Activated naive CD4-positive, alpha-beta T cell treated with anti-CD3 and anti-CD28 coated beads for 36 hours (primary cell): ENCODE measurements around the gene PCSK1N. TPM values are rescaled to one million over a fixed set of nuclear protein-coding genes. Genes with fewer than 3 reads are reported as not detected.

Source experiments
- CTCF ChIA-PET: fragments of 350-600 bp; sonication (Branson Sonifier 250); formaldehyde crosslinking; loops from one replicate; lab custom pipeline; 2021; ENCODE audit warnings: antibody characterized with exemption; lab: Charles Lee
- DNase-seq: peaks from one replicate; pipeline ENCODE4 v3.0.0-alpha.2; 2020
- H3K27ac Mint-ChIP-seq: one replicate; pipeline ENCODE4 v1.8.0; 2021; ENCODE audit warnings: mild to moderate bottlenecking, mixed read lengths
- H3K27me3 Mint-ChIP-seq: one replicate; pipeline ENCODE4 v1.8.0; 2021; ENCODE audit warnings: low read depth, mixed read lengths
- H3K36me3 Mint-ChIP-seq: one replicate; pipeline ENCODE4 v1.8.0; 2021; ENCODE audit warnings: low read depth, mixed read lengths
- H3K4me1 Mint-ChIP-seq: one replicate; pipeline ENCODE4 v1.8.0; 2021; ENCODE audit warnings: low read depth, mixed read lengths
- H3K4me3 Mint-ChIP-seq: one replicate; pipeline ENCODE4 v1.8.0; 2021; ENCODE audit warnings: mild to moderate bottlenecking, moderate library complexity, mixed read lengths
- H3K9me3 Mint-ChIP-seq: one replicate; pipeline ENCODE4 v1.8.0; 2021; ENCODE audit warnings: mixed read lengths
- intact Hi-C: fragments of 100-400 bp; cut with micrococcal nuclease; formaldehyde crosslinking; loops from one replicate; pipeline ENCODE4 v1.15.1; 2023
- total RNA-seq, 2 experiments: library from RNA; stranded (reverse); gene quantifications; one replicate each; pipeline ENCODE4 v1.2.3, GENCODE V29; 2021

The PCSK1N gene
- total RNA-seq, 2 experiments from 2014 or later, result 1.7 to 1.9 TPM

DNA sequence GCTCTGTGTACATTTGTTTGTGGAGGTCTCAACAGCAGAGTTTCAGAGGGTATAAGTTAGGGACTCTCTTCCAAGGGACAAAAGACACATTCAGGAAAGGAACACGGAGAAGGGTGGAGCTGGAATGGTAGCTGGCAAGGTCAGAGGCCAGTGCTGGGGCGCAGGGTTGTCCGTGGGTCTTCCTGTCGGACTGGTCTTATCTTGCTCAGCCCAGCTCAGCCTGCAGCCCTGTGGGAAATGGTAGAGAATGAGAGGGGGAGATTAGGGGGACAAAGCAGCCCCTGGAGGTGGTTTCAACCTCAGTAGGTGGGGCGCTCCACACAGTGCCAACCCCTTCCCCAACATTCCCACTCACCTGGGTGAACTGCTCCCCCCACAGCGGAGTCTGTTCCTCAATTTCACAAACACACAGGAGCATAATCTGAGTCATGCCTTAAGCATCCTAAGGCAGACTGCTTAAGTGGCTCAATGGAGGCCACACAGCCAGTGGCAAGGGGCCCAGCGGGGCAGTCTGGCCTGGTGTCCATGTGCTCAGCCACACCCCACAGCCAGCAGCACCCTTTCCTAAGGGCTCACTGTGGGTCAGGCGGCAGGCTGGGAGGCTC is 40.4 kb downstream of the PCSK1N start:
- Mint-ChIP-seq H3K4me3 (no peak overlapping the region), H3K27ac (no peak overlapping the region), H3K9me3 (no peaks in the 10 kb centered on the region), H3K27me3 (no peaks in the 10 kb centered on the region), H3K4me1 (no peaks in the 10 kb centered on the region), H3K36me3 (no peaks in the 10 kb centered on the region)
- intact Hi-C loops, result no loop called here
- no peak for DNase-seq
- CTCF ChIA-PET, result no interaction called here

- intact Hi-C loops, result no loop called here
- CTCF ChIA-PET, result no interaction called here
- Mint-ChIP-seq H3K4me1 (peaks cover 5% of the 10 kb centered on the region), H3K4me3 (no peak overlapping the region), H3K9me3 (no peaks in the 10 kb centered on the region), H3K36me3 (no peaks in the 10 kb centered on the region), H3K27me3 (no peaks in the 10 kb centered on the region), H3K27ac (no peak overlapping the region)
- no peak for DNase-seq
Observed at GRCh38 chrX:48794340-48794910, 41.0 kb downstream of the PCSK1N start.

DNA sequence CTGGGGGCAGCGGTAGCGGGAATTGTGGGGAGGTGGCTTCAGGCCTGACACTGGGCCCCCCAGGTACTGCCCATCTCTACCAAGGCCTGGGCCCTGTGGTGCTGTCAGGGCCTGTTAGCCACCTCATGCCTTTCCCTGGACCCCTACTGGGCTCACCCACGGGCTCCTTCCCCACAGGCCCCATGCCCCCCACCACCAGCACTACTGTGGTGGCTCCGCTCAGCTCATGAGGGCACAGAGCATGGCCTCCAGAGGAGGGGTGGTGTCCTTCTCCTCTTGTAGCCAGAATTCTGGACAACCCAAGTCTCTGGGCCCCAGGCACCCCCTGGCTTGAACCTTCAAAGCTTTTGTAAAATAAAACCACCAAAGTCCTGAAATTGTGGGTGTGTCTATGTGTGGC is 41.5 kb downstream of the PCSK1N start:
- H3K9me3 Mint-ChIP-seq, result no peaks in the 10 kb centered on the region
- no peaks in the 10 kb centered on the region for H3K36me3 Mint-ChIP-seq
- intact Hi-C loops, result no loop called here
- H3K27ac Mint-ChIP-seq, result no peak overlapping the region
- H3K4me3 Mint-ChIP-seq, result no peak overlapping the region
- peaks cover 8% of the 10 kb centered on the region for H3K4me1 Mint-ChIP-seq
- DNase-seq, result no peak
- CTCF ChIA-PET, result no interaction called here
- no peaks in the 10 kb centered on the region for H3K27me3 Mint-ChIP-seq

- no peak for DNase-seq
- H3K36me3 Mint-ChIP-seq, result no peaks in the 10 kb centered on the region
- no peak overlapping the region for H3K4me3 Mint-ChIP-seq
- H3K27ac Mint-ChIP-seq, result no peak overlapping the region
- peaks cover 10% of the 10 kb centered on the region for H3K4me1 Mint-ChIP-seq
- no peaks in the 10 kb centered on the region for H3K9me3 Mint-ChIP-seq
- intact Hi-C loops, result no loop called here
- CTCF ChIA-PET, result no interaction called here
- H3K27me3 Mint-ChIP-seq, result peaks cover 1% of the 10 kb centered on the region
Observed at GRCh38 chrX:48792219-48792618, 43.2 kb downstream of the PCSK1N start.

DNA sequence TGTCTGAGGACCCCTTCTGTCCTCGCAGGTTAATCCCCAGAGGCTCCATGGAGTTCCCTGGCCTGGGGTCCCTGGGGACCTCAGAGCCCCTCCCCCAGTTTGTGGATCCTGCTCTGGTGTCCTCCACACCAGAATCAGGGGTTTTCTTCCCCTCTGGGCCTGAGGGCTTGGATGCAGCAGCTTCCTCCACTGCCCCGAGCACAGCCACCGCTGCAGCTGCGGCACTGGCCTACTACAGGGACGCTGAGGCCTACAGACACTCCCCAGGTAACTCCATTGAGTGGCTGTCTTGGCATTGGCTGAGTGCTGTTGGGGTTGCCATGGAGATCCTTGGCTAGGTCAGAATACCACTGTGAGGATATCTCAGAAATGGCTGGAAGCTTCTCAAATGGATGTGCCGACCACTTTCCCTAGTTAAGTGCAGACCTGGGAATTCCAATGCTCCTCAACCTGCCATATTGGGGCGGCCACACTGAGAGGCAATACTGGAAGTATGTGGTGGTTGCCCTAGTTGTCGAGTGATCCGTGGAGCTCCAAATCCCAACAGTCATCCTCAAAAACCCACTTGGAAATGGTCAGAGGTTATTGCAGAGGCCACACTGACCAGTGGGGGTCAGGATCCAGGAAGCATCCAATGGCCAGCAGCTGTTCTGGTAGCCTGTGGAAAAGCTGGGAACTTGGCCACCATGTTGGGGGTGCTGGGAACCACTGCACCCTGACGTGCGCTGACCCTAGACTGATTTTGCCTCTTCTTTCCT is 44.2 kb downstream of the PCSK1N start:
- Mint-ChIP-seq H3K4me3 (no peak overlapping the region), H3K27me3 (peaks cover 1% of the 10 kb centered on the region), H3K27ac (no peak overlapping the region), H3K36me3 (no peaks in the 10 kb centered on the region), H3K9me3 (no peaks in the 10 kb centered on the region), H3K4me1 (peaks cover 10% of the 10 kb centered on the region)
- CTCF ChIA-PET, result no interaction called here
- intact Hi-C loops, result no loop called here
- DNase-seq, result no peak

GRCh38 chrX:48790477-48790876 is 44.9 kb downstream of the PCSK1N start:
- Mint-ChIP-seq H3K36me3 (no peaks in the 10 kb centered on the region), H3K27me3 (peaks cover 1% of the 10 kb centered on the region), H3K27ac (no peak overlapping the region), H3K4me3 (no peak overlapping the region), H3K9me3 (no peaks in the 10 kb centered on the region), H3K4me1 (peaks cover 10% of the 10 kb centered on the region)
- CTCF ChIA-PET, result no interaction called here
- intact Hi-C loops, result no loop called here
- no peak for DNase-seq

DNA sequence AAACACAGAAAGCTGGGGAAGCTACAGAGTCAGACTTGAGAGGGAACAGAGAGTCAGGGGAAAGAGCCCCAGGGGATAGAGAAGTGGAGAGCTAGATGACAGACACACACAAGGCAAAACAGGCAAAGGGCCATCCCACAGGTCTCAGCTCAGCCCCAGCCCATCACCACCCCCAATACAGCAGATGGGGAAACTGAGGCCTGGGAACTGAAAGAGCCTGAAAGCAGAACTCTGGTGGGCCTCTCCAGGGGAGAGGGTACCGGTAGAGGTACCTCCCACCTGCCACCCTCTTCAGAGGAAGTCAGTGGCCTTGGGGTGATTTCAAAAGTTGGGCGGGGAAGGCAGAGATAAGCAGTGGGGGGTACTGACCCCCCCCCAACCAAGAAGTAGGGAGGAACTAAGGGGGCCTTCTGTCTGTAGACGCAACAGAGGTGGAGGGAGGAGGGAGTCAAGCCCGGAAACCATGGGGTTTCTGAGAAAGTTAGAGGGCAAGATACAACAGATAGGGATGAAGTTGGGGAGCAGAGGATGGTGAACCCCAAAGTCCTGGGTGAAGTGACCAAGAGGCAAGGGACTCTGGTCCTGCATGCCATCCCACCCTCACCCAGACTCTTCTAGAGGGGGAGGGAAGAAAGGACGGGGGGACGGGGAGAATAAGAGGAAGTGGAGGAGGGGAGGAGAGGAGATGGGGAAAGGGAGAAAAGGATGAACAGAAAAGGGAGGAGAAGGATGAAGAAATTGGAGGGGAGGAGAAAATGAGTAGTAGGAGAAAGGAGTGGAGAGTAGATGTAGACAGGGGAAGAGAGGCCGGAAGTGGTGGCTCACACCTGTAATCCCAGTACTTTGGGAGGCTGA is 45.8 kb downstream of the PCSK1N start:
- Mint-ChIP-seq H3K27ac (no peak overlapping the region), H3K9me3 (no peaks in the 10 kb centered on the region), H3K27me3 (peaks cover 1% of the 10 kb centered on the region), H3K4me1 (peaks cover 10% of the 10 kb centered on the region), H3K4me3 (no peak overlapping the region), H3K36me3 (no peaks in the 10 kb centered on the region)
- DNase-seq, result no peak
- CTCF ChIA-PET, result no interaction called here
- intact Hi-C loops, result no loop called here

GRCh38 chrX:48787505-48788443 is 47.6 kb downstream of the PCSK1N start:
- Mint-ChIP-seq H3K27ac (no peak overlapping the region), H3K9me3 (no peaks in the 10 kb centered on the region), H3K27me3 (peaks cover 1% of the 10 kb centered on the region), H3K4me3 (no peak overlapping the region), H3K4me1 (peaks cover 10% of the 10 kb centered on the region), H3K36me3 (no peaks in the 10 kb centered on the region)
- CTCF ChIA-PET, result interaction anchor here (0.6 kb wide), 1 partner anchor 142 kb away, joined by 4 read pairs; no protein-coding TSS in a partner anchor
- intact Hi-C loops, result no loop called here
- no peak for DNase-seq

GRCh38 chrX:48786825-48787504 is 48.4 kb downstream of the PCSK1N start:
- Mint-ChIP-seq H3K4me1 (peaks cover 10% of the 10 kb centered on the region), H3K9me3 (no peaks in the 10 kb centered on the region), H3K4me3 (no peak overlapping the region), H3K36me3 (no peaks in the 10 kb centered on the region), H3K27ac (no peak overlapping the region), H3K27me3 (peaks cover 1% of the 10 kb centered on the region)
- DNase-seq, result no peak
- CTCF ChIA-PET, result interaction anchor here (0.6 kb wide), 1 partner anchor 142 kb away, joined by 4 read pairs; no protein-coding TSS in a partner anchor
- intact Hi-C loops, result no loop called here

DNA sequence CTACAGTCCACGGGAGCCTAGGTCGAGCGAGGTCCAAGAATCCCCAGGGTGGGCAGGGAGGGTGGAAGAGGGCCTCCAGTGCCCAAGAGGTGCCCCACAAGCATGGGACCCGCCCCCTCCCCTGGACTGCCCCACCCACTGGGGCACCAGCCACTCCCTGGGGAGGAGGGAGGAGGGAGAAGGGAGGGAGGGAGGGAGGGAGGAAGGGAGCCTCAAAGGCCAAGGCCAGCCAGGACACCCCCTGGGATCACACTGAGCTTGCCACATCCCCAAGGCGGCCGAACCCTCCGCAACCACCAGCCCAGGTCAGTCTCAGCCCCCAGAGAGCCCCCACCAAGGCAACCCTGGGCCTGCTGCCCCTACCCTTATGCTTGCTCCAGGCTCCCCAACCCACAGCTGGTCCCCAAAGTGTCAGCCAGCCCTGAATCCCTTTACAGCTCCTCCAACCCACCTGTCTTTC is 49.0 kb downstream of the PCSK1N start, which contains the start of gene GATA1:
Gene GATA1 (plus strand): TSS at position 250 of the 460 bp plus-strand sequence. CDS start 4,520 bp downstream, outside the sequence.
- no peak within 1 kb of the TSS for H3K27ac Mint-ChIP-seq
- CTCF ChIA-PET, result no interaction called here

More for the DNA sequence above, 49.0 kb downstream of the PCSK1N start, which contains the start of gene GATA1:
- Mint-ChIP-seq H3K4me1 (peaks cover 10% of the 10 kb centered on the region), H3K4me3 (no peak within 1 kb of the TSS), H3K36me3 (no peaks in the 10 kb centered on the region), H3K27me3 (peaks cover 1% of the 10 kb centered on the region), H3K9me3 (no peaks in the 10 kb centered on the region)
- no peak for DNase-seq
- intact Hi-C loops, result no loop called here
